Occipital lobe (tissue), 3 donors: ENCODE results near the gene HIGD1C. TPM values are rescaled to one million over a fixed set of nuclear protein-coding genes. Genes with fewer than 3 reads are reported as not detected.

Experiments
- DNase-seq: peaks from one replicate; lab custom pipeline; 2025; lab: John Stamatoyannopoulos, UW
- small RNA-seq: library from RNA; depleted of rRNA; stranded (forward); fragments of <200 nt; gene quantifications from one replicate; pipeline ENCODE3, GENCODE V24; 2014
- total RNA-seq: library from RNA; depleted of rRNA; stranded (reverse); fragments of >200 nt; gene quantifications from one replicate; pipeline ENCODE4 v1.2.3, GENCODE V29; 2014

Gene HIGD1C
- total RNA-seq, 1 donor from 2014 or later = not detected

DNA sequence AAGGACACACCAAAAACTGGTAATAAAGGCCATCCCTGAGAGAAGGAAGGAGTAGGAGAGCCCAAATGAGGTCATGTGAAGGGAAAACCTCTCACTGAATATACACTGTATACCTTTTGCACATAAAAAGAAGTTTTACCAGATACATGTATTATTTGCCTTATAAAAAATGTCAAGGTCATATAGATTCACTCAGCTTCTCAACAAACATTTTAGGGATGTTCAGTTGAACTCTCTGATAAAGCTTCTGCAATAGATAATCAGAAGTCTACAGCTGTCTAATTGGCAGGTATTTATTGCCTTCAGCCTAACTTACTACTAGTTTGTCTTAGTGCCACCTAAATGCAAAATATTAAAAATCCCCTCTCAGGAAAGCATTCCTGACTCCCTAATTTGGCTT, 65.1 kb downstream of the HIGD1C start:
- no peak for DNase-seq

DNA sequence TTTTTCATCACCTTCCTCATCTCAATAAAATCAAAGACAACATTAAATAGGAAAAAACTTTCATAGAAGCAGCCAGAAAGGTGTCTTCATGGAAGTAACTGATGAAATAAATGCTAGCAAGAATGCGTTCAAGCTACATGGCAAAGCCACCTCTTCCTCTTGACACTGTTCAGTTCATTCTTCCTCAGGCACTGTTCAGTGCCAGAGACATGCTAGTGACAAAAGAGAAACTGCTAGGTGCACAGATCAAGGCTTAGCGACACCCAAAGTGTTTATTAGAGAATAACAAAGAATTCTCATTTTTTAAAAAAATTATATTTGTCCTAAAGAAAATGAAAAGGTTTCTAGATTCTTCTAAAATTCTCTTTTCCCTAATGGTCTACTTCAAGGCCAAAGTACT, 66.6 kb downstream of the HIGD1C start:
- DNase-seq = no peak

DNA sequence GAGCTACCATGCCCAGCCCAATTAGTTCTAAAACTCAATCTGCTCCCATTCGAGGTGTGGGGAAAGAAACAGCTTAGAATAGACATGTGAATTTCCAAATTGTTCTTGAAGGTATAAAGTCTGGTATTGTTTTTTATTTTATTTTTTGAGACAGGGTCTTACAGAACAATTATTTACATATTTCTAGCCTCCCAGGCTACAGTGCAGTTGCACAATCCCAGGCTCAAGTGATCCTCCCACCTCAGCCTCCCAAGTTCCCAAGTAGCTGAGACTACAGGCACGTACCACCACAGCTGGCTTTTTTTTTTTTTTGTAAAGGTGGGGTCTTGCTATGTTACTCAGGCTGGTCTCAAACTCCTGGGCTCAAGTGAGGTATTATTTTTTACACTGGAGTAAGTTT, 67.6 kb downstream of the HIGD1C start:
- no peak for DNase-seq

Small RNAs within 50 kb of the gene (small RNA-seq; reads per million reads assigned to genes)
- gene AC008121.1 (not detected), gene RF00019 (not detected), gene RNU6-87P (not detected)

Other genes starting within 250 kb of the HIGD1C start
- gene ATF1, start 188.4 kb upstream of the HIGD1C start, total RNA-seq = 30.3 TPM
- gene TMPRSS12, start 109.6 kb upstream of the HIGD1C start, total RNA-seq = not detected
- gene SLC11A2, start 73.8 kb downstream of the HIGD1C start, total RNA-seq = 96.7 TPM
- 56.8 TPM for gene LETMD1, start 95.8 kb downstream of the HIGD1C start, total RNA-seq
- gene CSRNP2, start 131.1 kb downstream of the HIGD1C start, total RNA-seq = 69.6 TPM
- gene TFCP2, start 220.6 kb downstream of the HIGD1C start, total RNA-seq = 13.6 TPM